OCI-LY3 (cell line): Measurements from ENCODE around the gene JAML.

ENCODE experiments used
- H2AFZ ChIP-seq: fragments of 200-600, 300-600 bp; shearing (Covaris generic); 2 replicates; pipeline ENCODE4 v1.6.0; 2014; ENCODE audit warnings: antibody characterized with exemption, low read depth, low read length
- H3K27ac ChIP-seq: fragments of 200-600, 300-600 bp; sonication (generic); 2 replicates; pipeline ENCODE4 v1.5.1; 2014; ENCODE audit warnings: mild to moderate bottlenecking, low read length, moderate library complexity, mixed read lengths
- H3K27me3 ChIP-seq: fragments of 200-600, 300-600 bp; sonication (generic); 2 replicates; pipeline ENCODE4 v1.6.1; 2014; ENCODE audit warnings: low read depth, low read length, mixed read lengths
- H3K36me3 ChIP-seq: fragments of 200-600, 300-600 bp; sonication (generic); replicated peaks from 2 replicates; pipeline ENCODE3; 2014; ENCODE audit warnings: low read depth, low read length, mixed read lengths
- H3K4me1 ChIP-seq: fragments of 300-600, 200-600 bp; sonication (generic); 2 replicates; pipeline ENCODE4 v1.6.1; 2014; ENCODE audit warnings: low read length, mixed read lengths
- H3K4me2 ChIP-seq: fragments of 200-600, 300-600 bp; sonication (generic); 2 replicates; pipeline ENCODE4 v1.6.1; 2014; ENCODE audit warnings: low read length, mixed read lengths
- H3K4me3 ChIP-seq: fragments of 300-600, 200-600 bp; sonication (generic); 2 replicates; pipeline ENCODE4 v1.5.1; 2014; ENCODE audit warnings: antibody characterized with exemption, mild to moderate bottlenecking, low read length, moderate library complexity
- H3K79me2 ChIP-seq: fragments of 300-600, 200-600 bp; shearing (Covaris generic); 2 replicates; pipeline ENCODE4 v1.6.1; 2014; ENCODE audit warnings: mild to moderate bottlenecking, low read length, mixed read lengths
- H3K9ac ChIP-seq: fragments of 300-600, 200-600 bp; shearing (Covaris generic); 2 replicates; pipeline ENCODE4 v1.6.0; 2014; ENCODE audit warnings: mild to moderate bottlenecking, low read length, moderate library complexity
- H3K9me3 ChIP-seq: fragments of 200-600, 300-600 bp; shearing (Covaris generic); 2 replicates; pipeline ENCODE4 v1.6.1; 2014; ENCODE audit warnings: low read length, mixed read lengths; ENCODE audit not compliant: insufficient read depth
- H4K20me1 ChIP-seq: fragments of 200-600, 300-600 bp; sonication (generic); 2 replicates; pipeline ENCODE4 v1.6.1; 2016; ENCODE audit warnings: low read length, mixed read lengths; ENCODE audit not compliant: insufficient read depth
- CTCF ChIP-seq: fragments of 200-600, 300-600 bp; sonication (generic); IDR thresholded peaks from 2 replicates; pipeline ENCODE4 v1.5.1; 2014; ENCODE audit warnings: antibody characterized with exemption, low read length, low read depth
- EZH2phosphoT487 ChIP-seq: fragments of 200-600 bp; shearing (Covaris generic); IDR thresholded peaks from 2 replicates; pipeline ENCODE4 v1.6.1; 2018; ENCODE audit warnings: antibody characterized with exemption, mixed run types, low read depth

JAML gene

GRCh38 chr11:118243993-118244762 is 19.4 kb upstream of the JAML start:
- Histone ChIP-seq H3K9ac (no peak overlapping the region), H3K4me1 (0 out of 2 replicates have a peak, but pooled peaks cover 7% of the 10 kb centered on the region)
- no peak for TF ChIP-seq CTCF
- TF ChIP-seq EZH2phosphoT487: no peak

GRCh38 chr11:118243161-118243560 is 18.4 kb upstream of the JAML start:
- Histone ChIP-seq H3K27me3 (no peaks in the 10 kb centered on the region), H3K79me2 (no peaks in the 10 kb centered on the region), H4K20me1 (no peaks in the 10 kb centered on the region), H3K4me2 (no peak overlapping the region), H3K9me3 (no peaks in the 10 kb centered on the region), H3K27ac (no peak overlapping the region), H3K36me3 (no peaks in the 10 kb centered on the region), H3K4me3 (no peak overlapping the region), H3K9ac (no peak overlapping the region), H2AFZ (no peak overlapping the region), H3K4me1 (0 out of 2 replicates have a peak, but pooled peaks cover 7% of the 10 kb centered on the region)
- TF ChIP-seq CTCF (no peak), EZH2phosphoT487 (no peak)

More at GRCh38 chr11:118243993-118244762, 19.4 kb upstream of the JAML start:
- no peaks in the 10 kb centered on the region for H3K27me3 ChIP-seq
- no peaks in the 10 kb centered on the region for H3K9me3 ChIP-seq
- H2AFZ ChIP-seq: no peak overlapping the region
- H3K4me2 ChIP-seq: no peak overlapping the region
- H3K79me2 ChIP-seq: no peaks in the 10 kb centered on the region
- H3K27ac ChIP-seq: no peak overlapping the region
- H3K4me3 ChIP-seq: no peak overlapping the region
- H4K20me1 ChIP-seq: no peaks in the 10 kb centered on the region
- no peaks in the 10 kb centered on the region for H3K36me3 ChIP-seq

DNA sequence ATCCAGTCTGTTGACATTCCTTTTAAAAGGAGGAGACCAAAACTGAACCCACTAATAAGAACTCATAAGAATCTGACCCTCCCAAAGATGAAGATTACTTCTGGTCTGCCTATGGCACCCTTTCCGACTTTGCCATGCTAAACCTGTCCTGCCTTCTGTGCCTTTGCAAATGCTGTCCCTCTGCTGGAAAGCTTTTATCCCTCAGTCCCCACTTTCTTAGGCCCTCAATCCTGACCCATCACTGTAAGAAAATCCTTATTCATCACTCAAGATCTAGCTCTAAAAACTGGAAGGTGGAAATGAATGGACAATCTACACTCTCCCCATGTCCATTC is 16.9 kb upstream of the JAML start:
- H3K4me2 ChIP-seq: no peak overlapping the region
- H3K9ac ChIP-seq: no peak overlapping the region

More for the DNA sequence above, 16.9 kb upstream of the JAML start:
- H3K36me3 ChIP-seq: no peaks in the 10 kb centered on the region
- no peak overlapping the region for H3K27ac ChIP-seq
- no peaks in the 10 kb centered on the region for H4K20me1 ChIP-seq
- TF ChIP-seq EZH2phosphoT487 (no peak), CTCF (no peak)
- H3K4me3 ChIP-seq: no peak overlapping the region
- H3K27me3 ChIP-seq: no peaks in the 10 kb centered on the region
- H2AFZ ChIP-seq: no peak overlapping the region
- H3K4me1 ChIP-seq: 0 out of 2 replicates have a peak, but pooled peaks cover 7% of the 10 kb centered on the region
- no peaks in the 10 kb centered on the region for H3K9me3 ChIP-seq
- H3K79me2 ChIP-seq: no peaks in the 10 kb centered on the region
